Measurements from ENCODE around the gene CNTN4. TPM values are rescaled to one million over a fixed set of nuclear protein-coding genes. Genes with fewer than 3 reads are reported as not detected.

The CNTN4 gene
- total RNA-seq, 1 donor from 2014 or later = 16.1 TPM

GRCh38 chr3:2661078-2661477 lies 562.4 kb downstream of the CNTN4 start:
- Mint-ChIP-seq H3K9me3 (ENCODE audit: low read depth) (no peaks in the 10 kb centered on the region), H3K4me1 (ENCODE audit: low read depth) (peaks cover 3% of the 10 kb centered on the region), H3K27me3 (no peaks in the 10 kb centered on the region), H3K36me3 (ENCODE audit: insufficient read depth) (no peaks in the 10 kb centered on the region), H3K27ac (no peak overlapping the region), H3K4me3 (ENCODE audit: low read depth) (no peak overlapping the region)
- no peak for TF ChIP-seq CTCF (IDR thresholded peaks at IDR 0.05; ENCODE audit: unreplicated experiment)
- DNase-seq (ENCODE audit: low spot score, unreplicated experiment) = no peak

- H3K27me3 Mint-ChIP-seq = no peaks in the 10 kb centered on the region
- H3K36me3 Mint-ChIP-seq (ENCODE audit: insufficient read depth) = no peaks in the 10 kb centered on the region
- TF ChIP-seq CTCF (IDR thresholded peaks at IDR 0.05; ENCODE audit: unreplicated experiment) = no peak
- no peak overlapping the region for H3K4me3 Mint-ChIP-seq (ENCODE audit: low read depth)
- no peak overlapping the region for H3K27ac Mint-ChIP-seq
- peaks cover 5% of the 10 kb centered on the region for H3K9me3 Mint-ChIP-seq (ENCODE audit: low read depth)
- H3K4me1 Mint-ChIP-seq (ENCODE audit: low read depth) = peaks cover 2% of the 10 kb centered on the region
- no peak for DNase-seq (ENCODE audit: low spot score, unreplicated experiment)
Measured at GRCh38 chr3:2677501-2677900, 578.8 kb downstream of the CNTN4 start.

GRCh38 chr3:2680236-2680635 lies 581.6 kb downstream of the CNTN4 start:
- DNase-seq (ENCODE audit: low spot score, unreplicated experiment) = no peak
- no peak overlapping the region for H3K27ac Mint-ChIP-seq
- no peak for TF ChIP-seq CTCF (IDR thresholded peaks at IDR 0.05; ENCODE audit: unreplicated experiment)

GRCh38 chr3:2684046-2684445 lies 585.4 kb downstream of the CNTN4 start:
- Mint-ChIP-seq H3K9me3 (ENCODE audit: low read depth) (no peaks in the 10 kb centered on the region), H3K36me3 (ENCODE audit: insufficient read depth) (no peaks in the 10 kb centered on the region), H3K4me1 (ENCODE audit: low read depth) (peaks cover 21% of the 10 kb centered on the region), H3K27ac (no peak overlapping the region), H3K4me3 (ENCODE audit: low read depth) (no peak overlapping the region), H3K27me3 (no peaks in the 10 kb centered on the region)
- no peak for DNase-seq (ENCODE audit: low spot score, unreplicated experiment)
- TF ChIP-seq CTCF (IDR thresholded peaks at IDR 0.05; ENCODE audit: unreplicated experiment) = no peak

More at GRCh38 chr3:2680236-2680635, 581.6 kb downstream of the CNTN4 start:
- H3K9me3 Mint-ChIP-seq (ENCODE audit: low read depth) = no peaks in the 10 kb centered on the region
- H3K4me1 Mint-ChIP-seq (ENCODE audit: low read depth) = peaks cover 16% of the 10 kb centered on the region
- no peaks in the 10 kb centered on the region for H3K36me3 Mint-ChIP-seq (ENCODE audit: insufficient read depth)
- H3K4me3 Mint-ChIP-seq (ENCODE audit: low read depth) = no peak overlapping the region
- no peaks in the 10 kb centered on the region for H3K27me3 Mint-ChIP-seq

GRCh38 chr3:2686816-2687502 lies 588.3 kb downstream of the CNTN4 start:
- Mint-ChIP-seq H3K27ac (no peak overlapping the region), H3K4me1 (ENCODE audit: low read depth) (peaks cover 18% of the 10 kb centered on the region), H3K36me3 (ENCODE audit: insufficient read depth) (no peaks in the 10 kb centered on the region), H3K4me3 (ENCODE audit: low read depth) (no peak overlapping the region), H3K27me3 (no peaks in the 10 kb centered on the region), H3K9me3 (ENCODE audit: low read depth) (no peaks in the 10 kb centered on the region)
- DNase-seq (ENCODE audit: low spot score, unreplicated experiment) = no peak
- TF ChIP-seq CTCF (IDR thresholded peaks at IDR 0.05; ENCODE audit: unreplicated experiment) = no peak

All from progenitor cell of endocrine pancreas (in vitro differentiated cells).